Measurements from ENCODE around the gene KIF26B. TPM values are rescaled to one million over a fixed set of nuclear protein-coding genes. Genes with fewer than 3 reads are reported as not detected.

The KIF26B gene
- total RNA-seq, 1 donor from 2014 or later: 3.4 TPM

GRCh38 chr1:245448531-245448930 is 293.7 kb downstream of the KIF26B start:
- no peaks in the 10 kb centered on the region for H3K36me3 Mint-ChIP-seq (ENCODE audit: low read depth, unreplicated experiment)
- no peak overlapping the region for H3K27ac Mint-ChIP-seq (ENCODE audit: unreplicated experiment)
- DNase-seq (ENCODE audit: low spot score): no peak
- no peaks in the 10 kb centered on the region for H3K27me3 Mint-ChIP-seq (ENCODE audit: unreplicated experiment)
- H3K4me3 Mint-ChIP-seq (ENCODE audit: unreplicated experiment): no peak overlapping the region
- H3K4me1 Mint-ChIP-seq (ENCODE audit: unreplicated experiment): peaks cover 3% of the 10 kb centered on the region
- H3K9me3 Mint-ChIP-seq (ENCODE audit: unreplicated experiment): no peaks in the 10 kb centered on the region
- TF ChIP-seq, protein P1, sequence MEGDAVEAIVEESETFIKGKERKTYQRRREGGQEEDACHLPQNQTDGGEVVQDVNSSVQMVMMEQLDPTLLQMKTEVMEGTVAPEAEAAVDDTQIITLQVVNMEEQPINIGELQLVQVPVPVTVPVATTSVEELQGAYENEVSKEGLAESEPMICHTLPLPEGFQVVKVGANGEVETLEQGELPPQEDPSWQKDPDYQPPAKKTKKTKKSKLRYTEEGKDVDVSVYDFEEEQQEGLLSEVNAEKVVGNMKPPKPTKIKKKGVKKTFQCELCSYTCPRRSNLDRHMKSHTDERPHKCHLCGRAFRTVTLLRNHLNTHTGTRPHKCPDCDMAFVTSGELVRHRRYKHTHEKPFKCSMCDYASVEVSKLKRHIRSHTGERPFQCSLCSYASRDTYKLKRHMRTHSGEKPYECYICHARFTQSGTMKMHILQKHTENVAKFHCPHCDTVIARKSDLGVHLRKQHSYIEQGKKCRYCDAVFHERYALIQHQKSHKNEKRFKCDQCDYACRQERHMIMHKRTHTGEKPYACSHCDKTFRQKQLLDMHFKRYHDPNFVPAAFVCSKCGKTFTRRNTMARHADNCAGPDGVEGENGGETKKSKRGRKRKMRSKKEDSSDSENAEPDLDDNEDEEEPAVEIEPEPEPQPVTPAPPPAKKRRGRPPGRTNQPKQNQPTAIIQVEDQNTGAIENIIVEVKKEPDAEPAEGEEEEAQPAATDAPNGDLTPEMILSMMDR (IDR thresholded peaks at IDR 0.05; ENCODE audit: unreplicated experiment): no peak

GRCh38 chr1:245448975-245449431 is 294.2 kb downstream of the KIF26B start:
- TF ChIP-seq, protein P1 (IDR thresholded peaks at IDR 0.05; ENCODE audit: unreplicated experiment): no peak

DNA sequence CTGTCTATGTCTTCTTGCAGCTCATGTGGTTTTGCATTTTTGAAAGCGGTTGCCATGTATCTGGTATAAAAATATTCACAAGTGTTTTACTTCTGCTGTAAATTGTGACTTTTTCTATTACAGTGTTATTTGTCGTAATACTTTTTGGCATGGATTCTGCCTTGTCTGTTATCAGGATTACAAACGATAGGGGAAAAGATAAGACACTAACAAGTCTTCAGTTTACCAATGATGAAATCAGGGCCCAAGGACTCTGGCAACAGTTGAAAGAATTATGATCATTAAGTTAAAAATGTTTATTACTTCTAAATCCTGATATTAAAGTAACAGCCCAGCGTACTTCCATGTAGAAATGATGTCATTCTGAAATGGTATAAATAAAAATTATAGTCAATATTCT is 298.8 kb downstream of the KIF26B start:
- Mint-ChIP-seq H3K36me3 (ENCODE audit: low read depth, unreplicated experiment) (no peaks in the 10 kb centered on the region), H3K4me1 (ENCODE audit: unreplicated experiment) (no peaks in the 10 kb centered on the region), H3K27me3 (ENCODE audit: unreplicated experiment) (no peaks in the 10 kb centered on the region), H3K4me3 (ENCODE audit: unreplicated experiment) (no peak overlapping the region), H3K27ac (ENCODE audit: unreplicated experiment) (no peak overlapping the region), H3K9me3 (ENCODE audit: unreplicated experiment) (no peaks in the 10 kb centered on the region)
- TF ChIP-seq, protein P1 (IDR thresholded peaks at IDR 0.05; ENCODE audit: unreplicated experiment): no peak
- DNase-seq (ENCODE audit: low spot score): no peak

More at GRCh38 chr1:245448975-245449431, 294.2 kb downstream of the KIF26B start:
- Mint-ChIP-seq H3K27ac (ENCODE audit: unreplicated experiment) (no peak overlapping the region), H3K9me3 (ENCODE audit: unreplicated experiment) (no peaks in the 10 kb centered on the region), H3K27me3 (ENCODE audit: unreplicated experiment) (no peaks in the 10 kb centered on the region), H3K4me1 (ENCODE audit: unreplicated experiment) (peaks cover 3% of the 10 kb centered on the region), H3K36me3 (ENCODE audit: low read depth, unreplicated experiment) (no peaks in the 10 kb centered on the region), H3K4me3 (ENCODE audit: unreplicated experiment) (no peak overlapping the region)
- DNase-seq (ENCODE audit: low spot score): no peak

DNA sequence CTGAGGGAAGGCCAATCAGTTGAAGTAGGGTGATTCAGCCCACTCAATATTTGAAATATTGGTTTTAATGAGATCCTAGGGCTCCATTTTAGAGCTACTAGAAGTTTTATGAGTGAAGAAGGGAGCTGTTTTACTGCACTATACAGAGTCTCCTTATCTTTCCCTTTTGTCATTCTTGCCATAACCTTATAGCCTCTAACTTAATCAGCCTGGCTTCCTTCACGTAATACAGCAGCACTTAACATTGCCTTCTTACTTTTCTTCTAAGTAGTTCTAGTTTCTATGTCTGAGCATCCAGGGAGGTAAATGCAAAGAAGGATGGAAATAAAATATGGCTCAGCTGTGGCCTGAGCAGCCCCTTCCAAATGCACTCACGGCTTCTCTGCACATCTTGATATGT is 299.3 kb downstream of the KIF26B start:
- H3K27ac Mint-ChIP-seq (ENCODE audit: unreplicated experiment): no peak overlapping the region
- no peaks in the 10 kb centered on the region for H3K4me1 Mint-ChIP-seq (ENCODE audit: unreplicated experiment)
- no peaks in the 10 kb centered on the region for H3K36me3 Mint-ChIP-seq (ENCODE audit: low read depth, unreplicated experiment)
- TF ChIP-seq, protein P1 (IDR thresholded peaks at IDR 0.05; ENCODE audit: unreplicated experiment): no peak
- H3K27me3 Mint-ChIP-seq (ENCODE audit: unreplicated experiment): no peaks in the 10 kb centered on the region
- H3K4me3 Mint-ChIP-seq (ENCODE audit: unreplicated experiment): no peak overlapping the region
- no peak for DNase-seq (ENCODE audit: low spot score)
- H3K9me3 Mint-ChIP-seq (ENCODE audit: unreplicated experiment): no peaks in the 10 kb centered on the region

DNA sequence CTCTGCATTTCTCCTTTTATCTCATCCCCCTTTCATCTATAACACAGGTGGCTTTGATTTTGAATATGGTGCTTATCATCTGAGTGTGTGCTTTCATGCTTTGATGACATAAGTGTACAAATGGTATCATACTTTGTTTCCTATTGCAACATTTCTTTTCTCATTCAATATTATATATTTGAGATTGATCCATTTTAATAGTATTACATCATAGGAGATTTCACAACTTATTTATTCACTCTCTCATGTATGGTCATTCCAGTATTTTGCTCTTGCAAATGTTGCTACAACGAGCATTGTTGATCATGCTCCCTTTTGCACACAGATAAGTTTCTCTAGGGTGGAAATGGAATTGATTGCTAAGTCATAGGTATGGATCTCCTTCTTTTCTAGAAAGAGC is 302.8 kb downstream of the KIF26B start:
- TF ChIP-seq, protein P1 (IDR thresholded peaks at IDR 0.05; ENCODE audit: unreplicated experiment): no peak
- no peaks in the 10 kb centered on the region for H3K4me1 Mint-ChIP-seq (ENCODE audit: unreplicated experiment)
- no peaks in the 10 kb centered on the region for H3K36me3 Mint-ChIP-seq (ENCODE audit: low read depth, unreplicated experiment)
- no peak overlapping the region for H3K4me3 Mint-ChIP-seq (ENCODE audit: unreplicated experiment)
- no peak for DNase-seq (ENCODE audit: low spot score)
- H3K27ac Mint-ChIP-seq (ENCODE audit: unreplicated experiment): no peak overlapping the region
- H3K9me3 Mint-ChIP-seq (ENCODE audit: unreplicated experiment): no peaks in the 10 kb centered on the region
- no peaks in the 10 kb centered on the region for H3K27me3 Mint-ChIP-seq (ENCODE audit: unreplicated experiment)
